ENCODE data around the gene LRRC4B.

LRRC4B gene

DNA sequence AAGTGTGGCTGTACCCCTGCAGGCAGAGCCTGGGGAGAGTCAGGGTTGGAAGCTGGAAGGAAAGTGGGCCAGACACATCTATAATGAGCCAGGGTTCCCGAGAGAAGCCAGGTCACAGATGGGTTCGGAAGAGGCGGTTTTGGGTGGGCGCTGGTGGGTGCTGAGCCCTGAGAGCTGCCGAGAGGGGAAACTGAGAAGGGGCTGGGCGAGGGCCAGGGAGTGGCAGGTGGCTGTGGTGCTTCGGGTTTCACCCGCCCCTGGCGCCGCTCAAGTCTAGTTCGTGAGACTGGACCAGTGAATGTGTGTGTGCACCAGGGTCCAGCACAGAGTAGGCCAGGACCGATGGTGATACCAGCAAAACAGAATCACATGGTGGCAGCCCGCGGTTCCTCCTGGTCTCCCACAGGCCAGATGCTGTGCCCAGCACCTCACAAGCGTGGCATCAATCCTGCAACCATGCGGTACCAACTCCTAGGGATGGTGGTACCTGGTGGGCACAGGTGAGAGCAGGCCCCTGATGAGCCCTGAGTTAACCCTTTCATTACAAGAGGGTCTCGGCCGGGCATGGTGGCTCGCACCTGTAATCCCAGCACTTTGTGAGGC is 1.8 kb upstream of the LRRC4B start:
- no peak for DNase-seq

DNA sequence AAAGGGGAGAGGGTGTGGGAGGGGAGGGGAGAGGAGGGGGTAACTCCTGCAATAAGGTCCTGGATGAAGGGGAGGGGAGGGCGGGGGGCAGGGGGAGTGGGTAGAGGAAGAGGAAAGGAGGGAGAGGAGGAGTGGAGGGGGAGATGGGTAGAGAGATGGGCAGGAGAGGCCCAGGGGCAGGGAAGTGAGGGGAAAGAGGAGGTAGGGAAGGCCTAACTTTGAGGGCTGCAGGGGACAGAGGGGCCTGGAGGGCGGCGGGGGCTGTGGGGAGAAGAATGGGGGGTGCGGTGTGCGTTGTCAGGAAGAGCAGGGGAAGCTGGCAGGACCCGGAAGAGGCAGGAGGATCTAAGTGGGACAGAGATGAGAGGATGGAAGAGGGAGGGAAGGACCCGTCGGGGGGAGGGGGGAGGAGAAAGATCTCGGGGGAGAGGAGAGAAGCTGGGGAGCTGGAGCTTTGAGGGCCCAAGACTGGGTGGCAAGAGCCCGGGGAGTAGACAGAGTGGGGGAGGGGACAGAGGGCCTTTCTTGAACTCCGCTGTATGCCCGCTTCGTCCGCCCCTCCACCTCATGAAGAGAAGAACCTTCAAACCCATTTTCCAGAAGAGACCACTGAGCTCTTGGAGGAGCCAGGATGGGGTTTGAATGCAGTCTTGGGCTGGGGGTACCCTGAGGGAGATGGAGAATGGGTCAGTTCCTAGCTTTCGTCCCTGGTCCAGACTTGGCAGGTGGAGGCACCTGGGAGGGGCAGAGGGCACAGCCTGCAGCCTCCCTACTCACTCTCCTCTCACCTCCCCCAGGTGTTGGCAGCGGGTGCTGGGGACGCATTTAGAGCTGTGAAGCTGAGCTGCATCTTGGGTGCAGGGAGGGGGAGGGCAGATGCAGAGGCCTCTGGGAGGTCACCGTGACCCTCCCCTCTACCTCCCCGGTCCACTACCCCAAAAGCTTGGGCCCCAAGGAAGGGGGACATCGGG is 778 bp upstream of the LRRC4B start:
- no peak for DNase-seq

DNA sequence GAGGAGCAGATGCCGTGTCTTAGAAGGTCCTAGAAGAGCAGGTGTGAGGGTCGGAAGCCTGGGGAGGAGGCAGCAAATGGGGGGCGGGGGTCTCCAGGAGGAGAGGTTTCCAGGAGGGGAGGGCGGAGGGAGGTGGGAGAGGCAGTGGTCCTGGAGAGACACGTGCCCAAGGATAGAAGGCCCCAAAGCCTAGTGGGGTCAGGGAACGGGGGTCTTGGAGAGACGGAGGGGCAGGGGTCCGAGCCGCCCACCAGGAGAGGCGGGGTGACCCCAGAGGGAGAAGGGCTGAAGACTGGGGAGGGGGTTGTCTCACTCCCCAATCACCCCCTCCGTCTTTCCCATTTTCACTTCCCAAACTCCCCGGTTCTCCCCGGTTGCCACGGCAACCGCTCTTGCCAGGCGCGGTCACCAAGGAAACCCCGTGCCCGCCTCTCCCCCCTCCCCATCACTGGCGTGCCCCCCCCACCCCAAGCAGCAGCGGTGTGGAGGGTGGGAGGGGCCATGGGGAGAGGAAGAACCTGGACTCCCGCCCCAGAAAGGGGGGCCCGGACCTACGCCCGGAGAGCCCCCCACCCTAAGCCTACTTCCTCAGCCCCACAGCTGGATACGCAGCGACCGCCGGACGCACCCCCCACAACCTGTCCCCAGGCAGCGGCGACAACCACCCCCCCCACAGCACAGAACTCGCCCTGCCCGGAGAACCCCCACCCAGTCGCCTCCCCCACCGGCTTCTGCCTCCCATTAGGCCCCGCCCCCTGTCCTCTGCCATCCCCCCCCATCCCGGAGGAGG is 988 bp downstream of the LRRC4B start:
- no peak for DNase-seq

DNA sequence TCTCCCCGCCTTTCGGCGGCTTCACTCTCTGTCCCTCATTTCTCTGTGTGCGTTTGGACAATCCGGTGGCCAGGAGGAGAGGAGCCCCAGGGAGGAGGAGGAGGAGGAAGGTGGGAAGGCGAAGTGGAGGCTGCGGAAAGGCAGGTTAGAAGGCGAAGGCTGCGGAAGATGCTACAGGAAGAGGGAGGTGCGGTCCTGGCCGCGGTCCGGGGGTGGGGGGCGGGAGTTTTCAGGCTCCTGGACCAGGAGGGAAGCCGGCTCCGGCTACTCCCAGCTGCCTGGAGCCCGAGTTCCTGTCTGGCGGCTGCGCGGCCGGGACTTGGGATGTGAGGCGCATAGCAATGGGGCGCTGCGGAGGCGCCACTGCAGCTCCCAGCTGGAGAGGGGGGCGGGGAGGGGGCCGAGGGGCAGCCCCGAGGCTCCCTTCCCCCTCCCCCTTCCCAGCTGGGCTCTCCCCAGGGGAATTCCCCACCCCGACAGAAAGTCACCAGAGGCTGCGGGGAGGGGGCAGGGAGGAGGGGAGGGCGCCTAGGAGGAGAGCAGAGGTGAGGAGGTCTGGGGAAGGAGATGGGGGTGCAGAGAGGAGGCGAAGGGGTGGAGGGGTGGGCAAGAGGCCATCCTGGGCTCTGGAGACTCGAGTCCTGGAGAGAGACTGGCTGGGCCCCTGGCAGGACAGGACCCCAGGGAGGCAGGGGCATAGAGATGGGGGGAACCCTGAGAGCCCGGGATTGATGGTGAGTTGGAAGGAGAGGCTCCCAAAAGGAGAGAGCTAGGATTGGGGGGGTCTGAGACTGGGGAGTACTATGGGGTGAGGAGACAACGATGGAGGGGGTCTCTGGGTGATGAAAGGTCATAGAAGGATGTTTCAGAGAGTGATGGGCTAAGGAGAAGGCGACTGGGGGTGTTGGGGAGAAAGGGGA is 2.0 kb downstream of the LRRC4B start:
- DNase-seq = no peak

DNA sequence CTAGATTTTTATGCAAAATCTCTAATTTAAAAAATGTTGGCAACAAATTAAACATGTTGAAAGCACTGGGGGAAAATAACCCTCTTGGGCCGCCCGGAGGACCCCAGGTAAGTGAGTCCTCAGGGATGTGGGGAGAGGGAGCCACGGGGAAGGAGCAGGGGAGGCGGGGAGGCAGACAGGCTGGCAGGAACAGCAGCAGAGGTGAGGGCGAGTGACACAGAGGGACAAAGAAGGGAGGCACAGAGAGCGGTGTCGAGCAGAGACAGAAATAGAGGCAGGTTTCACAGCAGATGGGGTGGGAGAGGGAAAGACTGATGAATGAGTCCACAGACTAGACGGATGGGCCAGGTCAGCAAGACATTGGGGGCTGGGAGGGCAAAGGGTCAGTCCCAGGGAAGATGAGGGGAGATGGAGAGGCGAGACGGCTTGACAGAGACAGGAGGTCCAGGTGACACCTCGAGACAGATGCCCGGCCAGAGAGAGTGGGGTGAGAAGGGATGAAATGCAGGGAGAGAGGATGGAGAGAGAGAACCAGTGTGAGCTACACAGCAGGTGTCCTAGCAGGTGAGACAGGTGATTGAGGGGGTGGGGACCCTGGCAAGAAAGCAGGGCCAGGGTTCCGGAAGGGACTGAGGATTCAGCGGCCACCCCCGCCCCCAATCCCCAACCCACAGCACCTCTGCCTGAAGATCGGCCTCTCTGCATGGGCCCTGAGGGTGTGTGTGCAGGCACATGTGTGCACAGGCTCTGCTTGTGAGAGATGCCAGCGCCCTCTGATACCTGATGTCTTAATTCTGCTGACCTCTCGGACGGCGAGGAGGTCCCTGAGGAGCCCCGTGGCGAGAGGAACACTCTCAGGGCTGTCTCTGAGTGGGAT is 3.8 kb downstream of the LRRC4B start:
- DNase-seq = no peak

DNA sequence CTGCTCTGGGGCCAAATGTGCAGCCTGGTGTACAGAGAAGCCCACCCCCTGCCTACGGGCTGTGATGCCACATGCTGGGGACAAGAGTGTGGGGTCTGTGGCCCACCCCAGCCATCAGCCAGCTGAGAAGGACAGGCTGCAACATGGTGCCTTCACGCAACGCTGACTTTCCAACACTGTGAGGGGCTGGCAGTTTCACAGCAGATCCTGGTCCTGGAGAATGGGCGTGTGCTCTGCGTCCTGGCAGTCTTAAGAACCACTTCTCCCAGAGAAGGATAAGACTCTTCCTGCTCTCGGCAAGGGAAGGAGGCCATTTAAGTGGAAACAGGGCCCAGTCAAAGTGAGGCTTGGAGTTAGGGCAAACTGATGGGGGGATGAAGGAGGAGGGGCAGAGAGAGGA is 4.6 kb downstream of the LRRC4B start:
- no peak for DNase-seq

DNA sequence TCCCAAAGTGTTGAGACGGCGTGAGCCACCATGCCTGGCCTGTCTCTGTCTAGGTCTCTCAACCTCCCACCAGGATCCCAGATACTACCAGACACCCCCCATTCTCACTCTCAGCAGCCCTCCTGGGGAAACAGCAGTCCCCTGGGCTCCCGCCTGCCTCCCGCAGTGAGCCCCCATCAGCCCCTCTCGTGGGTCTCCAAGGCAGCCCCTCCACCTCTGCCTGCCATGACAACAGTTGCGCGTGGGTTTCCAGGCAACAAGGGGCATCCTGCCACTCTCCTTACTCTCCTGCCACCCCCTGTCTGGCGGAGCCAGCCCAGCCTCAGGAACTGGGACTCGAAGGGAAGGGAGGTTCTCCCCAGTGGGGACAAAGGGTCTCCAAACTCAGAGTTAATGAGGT is 5.2 kb downstream of the LRRC4B start:
- no peak for DNase-seq

DNA sequence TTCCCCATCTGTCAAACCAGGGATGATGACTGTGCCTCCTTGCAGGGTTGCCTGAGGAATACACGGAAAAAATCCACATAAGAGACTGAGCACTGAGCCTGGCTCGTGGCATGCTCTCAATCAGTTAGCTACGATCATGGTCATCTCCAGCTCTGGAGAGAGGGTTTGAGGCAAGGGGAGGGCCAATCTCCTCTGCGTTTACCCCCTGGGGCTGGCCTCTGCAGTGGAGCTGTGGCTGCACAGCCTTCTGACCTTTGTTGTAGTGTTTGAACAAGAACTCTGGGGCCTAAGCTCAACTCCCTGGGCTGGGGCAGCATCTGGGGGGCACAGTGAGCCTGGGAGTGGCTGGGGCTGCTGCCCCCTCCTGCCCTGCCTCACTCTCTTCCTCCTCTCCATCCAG is 5.9 kb downstream of the LRRC4B start:
- no peak for DNase-seq

DNA sequence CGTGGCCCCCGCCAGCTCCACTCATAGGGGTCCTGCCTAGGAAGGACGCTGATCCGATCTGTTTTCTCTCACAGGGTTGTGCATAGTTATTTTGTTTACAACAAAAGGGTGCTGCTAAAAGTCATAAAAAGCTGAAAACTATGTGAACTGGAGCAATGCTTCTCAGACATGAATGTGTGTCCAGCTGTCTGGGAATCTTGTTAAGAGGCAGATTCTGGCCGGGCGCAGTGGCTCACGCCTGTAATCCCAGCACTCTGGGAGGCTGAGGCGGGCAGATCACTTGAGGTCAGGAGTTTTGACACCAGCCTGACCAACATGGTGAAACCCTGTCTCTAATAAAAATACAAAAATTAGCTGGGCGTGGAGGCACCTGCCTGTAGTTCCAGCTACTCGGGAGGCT is 8.6 kb downstream of the LRRC4B start:
- no peak for DNase-seq

DNA sequence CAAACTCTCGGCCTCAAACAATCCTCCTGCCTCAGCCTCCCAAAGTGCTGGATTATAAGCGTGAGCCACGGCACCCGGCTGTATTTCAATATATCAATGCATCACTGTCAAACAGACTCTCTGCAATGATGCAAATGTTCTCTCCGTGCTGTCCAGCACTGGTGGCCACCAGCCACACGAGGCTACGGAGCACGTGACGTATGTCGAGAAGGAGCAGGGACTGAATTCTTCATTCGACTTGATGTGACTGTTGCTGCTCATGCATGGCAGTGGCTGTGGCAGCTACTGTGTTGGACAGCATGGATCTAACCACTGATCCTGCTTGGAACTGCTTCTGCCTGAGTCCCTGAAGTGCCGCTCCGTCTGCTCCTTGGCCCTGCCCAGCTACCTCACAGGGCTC is 9.8 kb downstream of the LRRC4B start:
- DNase-seq = no peak

DNA sequence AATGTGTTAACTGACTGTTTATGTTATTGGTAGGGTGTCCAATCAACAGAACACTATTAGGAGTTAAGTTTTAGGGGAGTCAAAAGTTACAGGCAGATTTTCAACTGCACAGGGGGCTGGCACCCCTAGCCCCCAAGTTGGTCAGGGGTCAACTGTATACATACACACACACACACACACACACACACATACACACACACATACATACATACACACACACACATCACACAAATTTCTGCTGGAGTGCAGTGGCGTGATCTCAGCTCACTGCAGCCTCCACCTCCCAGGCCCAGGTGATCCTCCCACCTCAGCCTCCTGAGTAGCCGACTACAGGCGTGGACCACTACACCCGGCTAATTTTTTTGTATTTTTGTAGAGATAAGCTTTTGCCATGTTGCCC is 10.2 kb downstream of the LRRC4B start:
- no peak for DNase-seq

DNA sequence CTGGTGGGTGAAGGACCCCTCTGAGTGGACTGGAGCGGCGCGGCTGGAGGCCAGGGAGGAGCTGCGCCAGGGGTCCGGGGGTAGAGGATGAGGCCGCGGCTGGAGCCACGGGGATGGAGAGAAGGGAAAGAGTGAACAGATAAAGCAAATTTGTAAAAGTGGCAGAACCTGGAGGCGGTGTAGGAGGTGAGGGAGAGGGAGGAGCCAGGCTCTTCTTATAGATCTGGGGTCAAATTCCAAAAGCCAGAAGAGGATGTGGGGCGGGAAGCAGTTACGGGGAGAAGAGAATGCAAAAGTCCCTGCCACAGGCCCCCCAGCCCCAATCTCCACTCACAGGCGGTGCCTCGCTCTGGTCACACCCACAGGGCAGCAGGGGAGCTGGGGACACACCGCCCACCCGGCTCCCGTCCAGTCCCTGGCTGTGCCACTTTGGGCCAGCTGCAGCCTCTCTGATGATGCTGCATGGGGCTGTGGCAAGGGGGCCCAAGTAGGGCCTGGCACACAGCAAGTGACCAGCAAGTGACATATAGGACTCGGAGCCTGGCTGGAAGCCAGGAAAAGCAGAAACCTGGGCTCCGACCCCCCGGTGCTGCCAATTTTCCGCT is 11.1 kb downstream of the LRRC4B start:
- DNase-seq = no peak

DNA sequence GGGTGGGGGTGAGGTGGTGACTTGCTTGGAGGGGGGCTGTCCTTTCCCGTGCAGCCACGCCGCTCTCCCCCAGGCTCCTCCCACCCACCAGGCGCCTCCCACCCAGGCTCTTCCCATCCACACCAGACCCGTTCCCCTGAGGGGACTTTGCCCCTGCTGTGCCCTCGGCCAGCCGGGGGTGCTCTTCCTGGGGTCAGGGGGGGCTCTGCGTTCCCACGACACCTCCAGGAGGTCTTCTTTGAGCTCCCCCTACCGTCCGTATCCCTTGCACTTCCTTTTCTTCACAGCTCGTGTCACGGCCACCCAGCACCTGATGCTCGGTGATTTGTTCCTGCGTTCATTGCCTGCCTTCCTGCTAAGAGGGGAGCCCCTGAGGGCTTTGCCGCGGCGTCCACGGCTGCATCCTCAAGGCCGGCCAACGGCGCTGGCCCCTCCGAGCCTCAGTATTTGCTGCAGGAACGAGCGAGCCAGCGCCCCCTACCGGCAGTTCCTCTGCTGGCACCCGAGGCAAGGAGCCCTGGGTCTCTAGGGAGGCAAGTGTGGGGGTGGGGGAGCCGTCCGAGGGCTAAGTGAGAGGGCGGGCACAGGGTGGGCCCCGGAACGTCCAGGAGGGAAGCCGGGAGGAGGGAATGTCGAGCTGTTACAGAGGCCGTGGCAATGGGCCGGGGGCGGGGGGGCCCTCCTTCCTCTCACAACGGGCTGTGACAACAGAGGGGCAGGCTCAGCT is 11.8 kb downstream of the LRRC4B start:
- DNase-seq = peak; percentile 41 to 45

DNA sequence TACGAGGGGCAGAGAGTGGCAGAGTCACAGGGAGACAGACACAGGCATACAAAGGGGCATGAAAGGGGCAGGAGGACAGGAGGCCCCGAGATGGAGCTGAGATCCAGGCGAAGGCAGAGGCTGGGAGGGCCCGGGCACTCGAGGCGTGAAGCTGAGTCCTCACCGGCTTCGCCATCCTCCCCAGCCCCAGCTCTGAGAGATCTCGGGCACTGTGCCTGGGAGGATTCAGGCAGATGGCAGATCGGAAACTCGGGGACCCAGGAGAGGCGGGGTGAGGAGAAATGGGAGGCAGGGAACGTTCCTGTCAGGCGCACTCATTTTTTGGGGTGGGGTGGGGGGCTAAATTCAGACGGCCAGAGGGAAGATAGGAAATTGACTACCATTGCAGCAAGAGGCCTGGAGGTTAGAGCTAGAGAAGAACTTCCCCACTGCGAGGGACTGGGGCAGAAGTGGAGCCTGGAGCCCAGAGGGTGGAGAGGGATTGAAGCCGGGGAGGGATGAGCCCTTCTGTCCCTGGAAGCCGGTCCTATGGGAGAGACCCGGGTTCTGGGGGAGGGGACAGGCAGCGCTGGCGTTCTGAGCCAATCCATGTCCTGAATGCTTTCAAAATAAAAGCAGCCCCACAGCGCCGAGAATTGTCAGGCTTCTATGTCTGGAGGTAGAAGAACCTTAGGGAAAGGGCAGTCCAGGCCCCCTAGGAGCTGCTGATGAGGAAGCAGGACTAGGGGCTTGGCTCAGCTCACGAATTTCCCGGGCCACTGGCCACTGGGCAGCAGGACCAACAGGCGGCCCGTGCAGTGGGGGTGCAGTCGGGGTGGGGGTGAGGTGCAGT is 12.6 kb downstream of the LRRC4B start:
- DNase-seq = no peak

DNA sequence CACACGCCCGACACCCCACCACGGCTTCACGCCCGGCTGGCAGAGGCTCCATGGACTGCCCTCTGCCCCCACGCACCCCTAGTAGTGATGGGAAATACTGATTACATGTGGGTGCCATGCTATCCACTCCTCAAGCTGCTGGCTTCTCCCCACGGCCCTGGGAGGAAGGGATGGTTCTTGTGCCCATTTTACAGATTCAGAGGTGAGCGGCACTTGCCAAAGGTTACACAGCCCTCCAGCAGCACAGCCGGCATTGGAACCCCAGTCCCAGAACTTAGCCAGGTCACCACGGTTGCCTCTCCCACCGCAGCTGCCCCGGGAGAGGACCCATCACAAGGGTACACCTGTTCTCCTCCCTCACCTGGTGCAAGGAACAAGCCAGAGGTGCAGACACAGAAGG is 13.2 kb downstream of the LRRC4B start:
- no peak for DNase-seq

DNA sequence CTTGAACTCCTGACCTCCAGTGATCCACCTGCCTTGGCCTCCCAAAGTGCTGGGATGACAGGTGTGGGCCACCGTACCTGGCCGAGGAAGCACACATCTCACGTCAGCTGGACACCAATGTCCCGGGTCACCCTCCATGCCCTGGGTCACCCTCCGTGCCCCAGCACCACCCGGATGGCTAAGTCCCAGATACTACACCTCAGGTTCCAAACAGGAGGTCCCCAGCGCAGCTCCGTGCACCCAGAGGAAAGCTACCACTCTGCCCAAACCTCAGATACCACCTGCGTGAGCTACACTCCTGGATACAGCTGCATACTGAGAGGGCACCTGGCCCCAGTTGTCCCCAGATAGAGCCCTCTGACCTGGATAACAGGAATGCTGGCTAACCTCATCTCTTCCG is 14.0 kb downstream of the LRRC4B start:
- DNase-seq = no peak

DNA sequence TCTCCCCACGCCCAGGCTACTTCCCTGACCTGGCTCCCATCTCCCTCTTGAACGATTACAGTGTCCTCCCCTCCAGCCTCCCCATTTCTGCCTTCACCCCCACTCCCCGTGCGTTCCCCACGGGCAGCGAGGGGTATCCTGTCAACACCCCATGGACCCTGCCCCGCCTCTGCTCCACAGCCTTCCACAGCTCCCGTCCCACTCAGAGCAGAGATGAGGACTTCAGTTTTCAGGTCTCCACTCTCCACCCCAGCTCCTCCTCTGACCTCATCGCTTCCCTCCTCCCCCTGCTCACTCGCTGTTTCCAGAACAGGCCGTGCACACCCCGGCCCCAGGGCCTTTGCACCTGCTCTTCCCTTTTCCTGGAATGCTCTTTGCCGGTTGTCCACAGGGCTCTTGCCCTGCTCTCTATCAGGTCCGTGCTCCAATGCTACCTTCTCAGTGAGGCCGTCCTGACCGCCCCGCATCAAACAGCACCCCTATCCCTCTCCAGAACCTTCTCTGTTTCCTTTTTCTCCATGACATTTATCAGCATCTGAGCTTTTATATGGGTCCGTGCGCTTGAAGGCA is 15.0 kb downstream of the LRRC4B start:
- DNase-seq = no peak

DNA sequence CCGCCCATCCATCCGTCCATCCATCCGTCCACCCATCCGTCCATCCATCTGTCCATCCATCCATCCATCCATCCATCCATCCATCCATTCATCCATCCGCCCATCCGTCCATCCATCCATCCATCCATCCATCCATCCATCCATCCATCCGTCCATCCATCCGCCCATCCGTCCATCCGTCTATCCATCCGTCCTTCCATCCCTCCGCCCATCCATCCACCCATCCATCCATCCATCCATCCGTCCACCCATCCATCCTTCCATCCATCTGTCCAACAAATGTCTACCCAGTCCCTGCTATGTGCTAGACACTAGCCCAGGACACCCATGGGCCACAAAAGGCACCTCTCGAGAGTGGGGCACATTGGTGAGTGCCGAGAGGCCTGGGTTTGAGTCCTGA is 15.7 kb downstream of the LRRC4B start:
- no peak for DNase-seq

DNA sequence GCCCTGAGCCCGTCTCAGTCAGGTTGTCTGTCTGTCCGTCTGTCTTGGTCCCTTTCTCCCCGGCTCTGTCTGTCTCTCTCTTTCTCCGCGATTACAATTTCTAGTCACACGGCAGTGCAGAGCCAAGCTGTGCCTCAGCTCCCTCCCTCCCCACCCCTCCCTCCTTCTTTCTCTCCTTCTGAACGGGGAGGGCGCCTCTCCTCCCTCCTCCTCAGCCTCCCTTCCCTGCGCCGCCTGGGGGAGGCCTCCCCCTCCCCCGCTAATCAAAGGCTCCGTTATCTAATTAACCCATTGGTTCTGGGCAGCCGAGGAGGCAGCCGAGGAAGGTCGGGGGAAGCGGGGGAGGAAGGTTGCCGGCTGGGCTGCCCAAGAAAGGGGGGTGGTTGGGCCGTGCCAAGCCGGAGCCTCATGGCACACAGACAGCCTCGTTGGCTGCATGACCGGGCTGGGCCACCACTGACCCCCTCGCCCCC is 16.5 kb downstream of the LRRC4B start:
- DNase-seq = no peak
